H1 (cell line): ENCODE data around the gene XDH. TPM values are rescaled to one million over a fixed set of nuclear protein-coding genes. Genes with fewer than 3 reads are reported as not detected.

Source experiments
- BRCA1 ChIP-seq: IDR thresholded peaks from 2 replicates; pipeline ENCODE4 v1.6.1; 2012; ENCODE audit warnings: low read depth, low read length, improper control_type of control experiment
- CEBPB ChIP-seq: IDR thresholded peaks from 2 replicates; pipeline ENCODE4 v1.6.1; 2012; ENCODE audit warnings: low read depth, low read length
- CHD7 ChIP-seq: fragments of 300-600 bp; sonication (generic); IDR thresholded peaks from 2 replicates; pipeline ENCODE4 v1.7.1; 2012; ENCODE audit warnings: low read length, moderate library complexity, mild to moderate bottlenecking, inconsistent platforms; ENCODE audit not compliant: insufficient replicate concordance
- HDAC6 ChIP-seq: IDR thresholded peaks from one replicate; pipeline ENCODE4 v1.7.1; 2012; ENCODE audit warnings: low read depth, mild to moderate bottlenecking, inconsistent platforms, low read length, moderate library complexity
- JUND ChIP-seq: IDR thresholded peaks from 2 replicates; pipeline ENCODE4 v1.6.1; 2011; ENCODE audit warnings: mild to moderate bottlenecking, improper control_type of control experiment, low read length
- RBBP5 ChIP-seq: IDR thresholded peaks from 2 replicates; pipeline ENCODE4 v1.7.1; 2012; ENCODE audit warnings: low read depth, mild to moderate bottlenecking, inconsistent platforms, low read length, moderate library complexity, borderline replicate concordance
- RNF2 ChIP-seq: fragments of 200-900, 300-1000 bp; sonication (generic); IDR thresholded peaks from 2 replicates; pipeline ENCODE4 v1.7.1; 2016; ENCODE audit warnings: borderline replicate concordance, low read depth, mild to moderate bottlenecking, antibody characterized with exemption, low read length; ENCODE audit not compliant: poor library complexity, severe bottlenecking; ENCODE audit errors: missing control alignments
- TCF12 ChIP-seq: IDR thresholded peaks from 2 replicates; pipeline ENCODE4 v1.6.1; 2011; ENCODE audit warnings: low read depth, mild to moderate bottlenecking, low read length
- YY1 ChIP-seq: IDR thresholded peaks from 2 replicates; pipeline ENCODE4 v1.6.1; 2011; ENCODE audit warnings: low read depth, mild to moderate bottlenecking, low read length
- polyA plus RNA-seq, 7 experiments: library from polyadenylated mRNA; depleted of rRNA in 3 of 7; stranded (reverse) in 5 of 7; unstranded in 2 of 7; fragments of >200 nt in 5 of 7; fragments of 200-250 nt in 2 of 7; gene quantifications; 1 replicate in 5 of 7; 2 replicates in 1 of 7; 4 replicates in 1 of 7; pipeline versions ENCODE4 v1.2.1 to v1.2.3, GENCODE V29; 2011 to 2013; ENCODE audit warnings: missing spikeins in 2 of 7, mixed read lengths in 2 of 7
- total RNA-seq: library from RNA; stranded (reverse); fragmentation: NEBNext Ultra II Directional; extraction: Animal tissue kit (Norgen Biotek cat#: 25700); gene quantifications from 2 replicates; pipeline ENCODE4 v1.2.1, GENCODE V29; 2021

XDH gene
- total and polyA plus RNA-seq, 2 of the 8 experiments (the other 6 are each of a cell fraction or from before 2014, with no cell fraction given) = 0.68 to 1.2 TPM

DNA sequence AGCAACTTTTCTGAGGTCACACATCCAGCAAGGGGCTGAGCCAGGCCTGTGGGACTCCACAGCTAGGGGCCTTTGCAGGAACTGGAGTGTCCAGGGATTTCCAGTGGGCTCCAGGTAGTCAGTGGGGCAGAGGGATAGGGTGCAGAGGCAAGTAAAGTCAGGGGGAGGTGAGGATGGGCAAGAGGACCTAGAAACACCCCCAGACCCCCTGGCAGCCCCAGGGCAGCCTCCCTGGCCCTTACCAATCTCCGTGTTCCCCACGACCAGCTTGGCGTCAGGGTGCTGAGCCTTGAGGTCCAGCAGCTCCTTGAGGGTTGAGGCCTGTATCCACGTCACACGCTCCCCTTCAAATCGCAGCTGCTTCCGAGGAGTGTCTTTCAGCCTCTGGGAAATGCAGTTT is 28.4 kb downstream of the XDH start (continued):
- TF ChIP-seq CHD7 (no peak), JUND (no peak), YY1 (no peak), RNF2 (no peak), TCF12 (no peak), HDAC6 (no peak), BRCA1 (no peak), RBBP5 (no peak), CEBPB (no peak)
- TF ChIP-seq, all 59 proteins: peak for 0
